PC-3 (cell line): ENCODE data around the gene BLM. TPM values are rescaled to one million over a fixed set of nuclear protein-coding genes. Genes with fewer than 3 reads are reported as not detected.

Source experiments
- ATAC-seq: fragments of 200-7000 bp; cut with Tn5 transposase; 2 replicates; pipeline ENCODE4 v1.9.1; 2020; ENCODE audit warnings: mild to moderate bottlenecking, moderate library complexity
- BruUV-seq: library from RNA; stranded (reverse); fragments of 400-500 nt; replicated peaks from 2 replicates; lab custom pipeline; 2021; lab: Mats Ljungman, UMichigan
- CTCF ChIA-PET: fragments of 300-600 bp; sonication (Branson Sonifier 250); formaldehyde crosslinking; loops from one replicate; lab custom pipeline; 2022; ENCODE audit warnings: antibody characterized with exemption; lab: Charles Lee
- POLR2A ChIA-PET: fragments of 300-600 bp; sonication (Branson Sonifier 250); formaldehyde crosslinking; loops from one replicate; lab custom pipeline; 2022; ENCODE audit warnings: antibody characterized with exemption; ENCODE audit not compliant: unreplicated experiment; lab: Charles Lee
- DNase-seq: peaks from one replicate; pipeline ENCODE4 v3.0.0-alpha.2; 2015
- H2AFZ ChIP-seq: fragments of 300-600 bp; sonication (generic); 2 replicates; pipeline ENCODE4 v1.6.0; 2016; ENCODE audit warnings: antibody characterized with exemption, low read length
- H3F3A ChIP-seq: fragments of 300-600 bp; sonication (generic); one replicate; pipeline ENCODE4 v1.6.0; 2017; ENCODE audit warnings: antibody characterized with exemption, low read length, control low read depth, mild to moderate bottlenecking; ENCODE audit not compliant: unreplicated experiment
- H3K27ac ChIP-seq: fragments of 300-600 bp; sonication (generic); 2 replicates; pipeline ENCODE4 v1.5.1; 2016; ENCODE audit warnings: mild to moderate bottlenecking, low read length
- H3K27me3 ChIP-seq: fragments of 300-600 bp; sonication (generic); 2 replicates; pipeline ENCODE4 v1.6.1; 2016; ENCODE audit warnings: low read length, mixed read lengths
- H3K36me3 ChIP-seq: fragments of 300-600 bp; sonication (generic); 2 replicates; pipeline ENCODE4 v1.6.1; 2016; ENCODE audit warnings: low read depth, mixed run types, low read length, mixed read lengths
- H3K4me1 ChIP-seq: fragments of 300-600 bp; sonication (generic); 2 replicates; pipeline ENCODE4 v1.5.1; 2016; ENCODE audit warnings: low read length; ENCODE audit not compliant: insufficient read depth
- H3K4me2 ChIP-seq: fragments of 300-600 bp; sonication (generic); 2 replicates; pipeline ENCODE4 v1.6.0; 2016; ENCODE audit warnings: low read length
- H3K4me3 ChIP-seq: fragments of 300-600 bp; sonication (generic); 2 replicates; pipeline ENCODE4 v1.5.1; 2016; ENCODE audit warnings: mild to moderate bottlenecking, low read length, mixed read lengths
- H3K79me2 ChIP-seq: fragments of 300-600 bp; sonication (generic); 2 replicates; pipeline ENCODE4 v1.6.1; 2017; ENCODE audit warnings: low read length, mixed read lengths
- H3K9ac ChIP-seq: fragments of 300-600 bp; sonication (generic); 2 replicates; pipeline ENCODE4 v1.6.0; 2016; ENCODE audit warnings: mild to moderate bottlenecking, low read length
- H3K9me2 ChIP-seq: fragments of 300-600 bp; sonication (generic); replicated peaks from 2 replicates; pipeline ENCODE4 v1.6.1; 2016; ENCODE audit warnings: mixed run types, low read length, mixed read lengths
- H3K9me3 ChIP-seq: fragments of 300-600 bp; sonication (generic); 2 replicates; pipeline ENCODE4 v1.6.1; 2016; ENCODE audit warnings: low read length, mixed read lengths
- H4K20me1 ChIP-seq: fragments of 300-600 bp; sonication (generic); 2 replicates; pipeline ENCODE4 v1.6.1; 2016; ENCODE audit warnings: low read length, mixed read lengths
- EZH2 ChIP-seq: fragments of 300-600 bp; sonication (generic); IDR thresholded peaks from one replicate; pipeline ENCODE4 v1.6.1; 2017; ENCODE audit warnings: antibody characterized with exemption, mild to moderate bottlenecking, low read length; ENCODE audit not compliant: unreplicated experiment
- EZH2phosphoT487 ChIP-seq: fragments of 300-600 bp; sonication (generic); IDR thresholded peaks from 2 replicates; pipeline ENCODE4 v1.6.1; 2018; ENCODE audit warnings: mild to moderate bottlenecking, antibody characterized with exemption, low read length, borderline replicate concordance
- intact Hi-C: fragments of 100-400 bp; cut with micrococcal nuclease; formaldehyde crosslinking; loops from 2 replicates; pipeline ENCODE4 v1.9.0; 2023
- total RNA-seq: library from RNA; depleted of rRNA; stranded (reverse); fragments of >200 nt; gene quantifications from 2 replicates; pipeline ENCODE4 v1.2.3, GENCODE V29; 2014
- TF ChIP-seq, protein P1 (sequence below): fragments of 300-600 bp; sonication (generic); conservative IDR thresholded peaks from 2 replicates; pipeline ENCODE4 v1.5.1; 2017; ENCODE audit warnings: antibody characterized with exemption, low read depth, mild to moderate bottlenecking, low read length

The BLM gene
- total RNA-seq, 1 experiment from 2014 or later = 18.7 TPM

- TF ChIP-seq EZH2phosphoT487 (no peak), EZH2 (no peak)
- TF ChIP-seq, protein P1, sequence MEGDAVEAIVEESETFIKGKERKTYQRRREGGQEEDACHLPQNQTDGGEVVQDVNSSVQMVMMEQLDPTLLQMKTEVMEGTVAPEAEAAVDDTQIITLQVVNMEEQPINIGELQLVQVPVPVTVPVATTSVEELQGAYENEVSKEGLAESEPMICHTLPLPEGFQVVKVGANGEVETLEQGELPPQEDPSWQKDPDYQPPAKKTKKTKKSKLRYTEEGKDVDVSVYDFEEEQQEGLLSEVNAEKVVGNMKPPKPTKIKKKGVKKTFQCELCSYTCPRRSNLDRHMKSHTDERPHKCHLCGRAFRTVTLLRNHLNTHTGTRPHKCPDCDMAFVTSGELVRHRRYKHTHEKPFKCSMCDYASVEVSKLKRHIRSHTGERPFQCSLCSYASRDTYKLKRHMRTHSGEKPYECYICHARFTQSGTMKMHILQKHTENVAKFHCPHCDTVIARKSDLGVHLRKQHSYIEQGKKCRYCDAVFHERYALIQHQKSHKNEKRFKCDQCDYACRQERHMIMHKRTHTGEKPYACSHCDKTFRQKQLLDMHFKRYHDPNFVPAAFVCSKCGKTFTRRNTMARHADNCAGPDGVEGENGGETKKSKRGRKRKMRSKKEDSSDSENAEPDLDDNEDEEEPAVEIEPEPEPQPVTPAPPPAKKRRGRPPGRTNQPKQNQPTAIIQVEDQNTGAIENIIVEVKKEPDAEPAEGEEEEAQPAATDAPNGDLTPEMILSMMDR = no peak
- Histone ChIP-seq H3K9ac (no peak overlapping the region), H3K9me2 (no peaks in the 10 kb centered on the region), H3K4me2 (no peak overlapping the region), H3K79me2 (no peaks in the 10 kb centered on the region), H3K27ac (no peak overlapping the region), H3K36me3 (no peaks in the 10 kb centered on the region), H3F3A (no peaks in the 10 kb centered on the region), H3K4me3 (no peak overlapping the region), H3K9me3 (no peaks in the 10 kb centered on the region), H3K4me1 (no peaks in the 10 kb centered on the region; the same call in 1 of the 2 replicates), H2AFZ (no peak overlapping the region), H4K20me1 (no peaks in the 10 kb centered on the region), H3K27me3 (no peaks in the 10 kb centered on the region)
- ChIA-PET POLR2A (no interaction called here), CTCF (no interaction called here)
- no peak for DNase-seq
- BruUV-seq = no TSS peak
- intact Hi-C loops = no loop called here
- no peak for ATAC-seq
Measured at GRCh38 chr15:90711418-90711824, 5.7 kb upstream of the BLM start.

- DNase-seq = no peak
- Histone ChIP-seq H3K27ac (no peak overlapping the region), H3K9me2 (no peaks in the 10 kb centered on the region), H3K9ac (no peak overlapping the region), H2AFZ (no peak overlapping the region), H3K4me3 (no peak overlapping the region), H3K79me2 (no peaks in the 10 kb centered on the region), H3K4me1 (no peaks in the 10 kb centered on the region; the same call in 1 of the 2 replicates), H3F3A (no peaks in the 10 kb centered on the region), H4K20me1 (no peaks in the 10 kb centered on the region), H3K36me3 (no peaks in the 10 kb centered on the region), H3K9me3 (no peaks in the 10 kb centered on the region), H3K27me3 (no peaks in the 10 kb centered on the region), H3K4me2 (no peak overlapping the region)
- no peak for ATAC-seq
- intact Hi-C loops = no loop called here
- ChIA-PET POLR2A (no interaction called here), CTCF (no interaction called here)
- BruUV-seq = no TSS peak
- TF ChIP-seq EZH2phosphoT487 = no peak
- TF ChIP-seq, protein P1 = no peak
- TF ChIP-seq EZH2 = no peak
Measured at GRCh38 chr15:90711842-90712241, 5.3 kb upstream of the BLM start.

GRCh38 chr15:90713081-90713480 is 4.1 kb upstream of the BLM start:
- CTCF ChIA-PET = no interaction called here
- POLR2A ChIA-PET = no interaction called here
- ATAC-seq (no peak), DNase-seq (no peak)
- peaks cover 8% of the 10 kb centered on the region for H3K79me2 ChIP-seq
- no peaks in the 10 kb centered on the region for H3K27me3 ChIP-seq
- no peaks in the 10 kb centered on the region for H3K9me2 ChIP-seq
- no peak overlapping the region for H2AFZ ChIP-seq
- no peaks in the 10 kb centered on the region for H3F3A ChIP-seq
- BruUV-seq = no TSS peak
- intact Hi-C loops = no loop called here
- no peak overlapping the region for H3K4me3 ChIP-seq
- no peak for TF ChIP-seq EZH2
- TF ChIP-seq, protein P1 = no peak
- TF ChIP-seq EZH2phosphoT487 = no peak
- no peak overlapping the region for H3K27ac ChIP-seq
- no peaks in the 10 kb centered on the region for H3K9me3 ChIP-seq
- no peak overlapping the region for H3K4me2 ChIP-seq
- H4K20me1 ChIP-seq = no peaks in the 10 kb centered on the region
- H3K4me1 ChIP-seq = no peaks in the 10 kb centered on the region; the same call in 1 of the 2 replicates
- no peaks in the 10 kb centered on the region for H3K36me3 ChIP-seq
- H3K9ac ChIP-seq = no peak overlapping the region
